SU-DHL-6 (cell line): ENCODE results near the gene CLDN3.

ENCODE experiments used
- CTCF ChIP-seq: fragments of 200-600 bp; sonication (generic); IDR thresholded peaks from one replicate; pipeline ENCODE4 v1.5.1; 2017; ENCODE audit warnings: antibody characterized with exemption, mild to moderate bottlenecking, low read length, moderate library complexity; ENCODE audit not compliant: insufficient read depth, poor library complexity, severe bottlenecking
- EZH2phosphoT487 ChIP-seq: fragments of 200-600 bp; sonication (generic), shearing (Covaris generic); conservative IDR thresholded peaks from 2 replicates; pipeline ENCODE4 v1.6.1; 2018; ENCODE audit warnings: mild to moderate bottlenecking, antibody characterized with exemption, low read length, moderate library complexity, mixed read lengths

GRCh38 chr7:73719806-73720169 is 50.3 kb downstream of the CLDN3 start:
- TF ChIP-seq CTCF (no peak), EZH2phosphoT487 (no peak)
